Cerebellar cortex (tissue), 1 donor: Measurements from ENCODE around the gene ARHGEF16.

ENCODE experiments used
- DNase-seq: peaks from one replicate; pipeline ENCODE4 v3.0.0-alpha.2; 2015; ENCODE audit warnings: low spot score

ARHGEF16 gene

GRCh38 chr1:3519301-3519885, 64.9 kb downstream of the ARHGEF16 start:
- DNase-seq = no peak

- DNase-seq = no peak
Observed at GRCh38 chr1:3520419-3521378, 66.2 kb downstream of the ARHGEF16 start.

- no peak for DNase-seq
Observed at GRCh38 chr1:3521426-3521825, 67.0 kb downstream of the ARHGEF16 start.

- DNase-seq = no peak
Observed at GRCh38 chr1:3522112-3522511, 67.6 kb downstream of the ARHGEF16 start.

GRCh38 chr1:3522564-3523265, 68.2 kb downstream of the ARHGEF16 start:
- no peak for DNase-seq

- no peak for DNase-seq
Observed at GRCh38 chr1:3523980-3524379, 69.5 kb downstream of the ARHGEF16 start.

GRCh38 chr1:3524556-3525203, 70.2 kb downstream of the ARHGEF16 start:
- DNase-seq = peak; percentile 87

- DNase-seq = no peak
Observed at GRCh38 chr1:3525551-3526482, 71.4 kb downstream of the ARHGEF16 start.

- DNase-seq = no peak
Observed at GRCh38 chr1:3527774-3528173, 73.3 kb downstream of the ARHGEF16 start.

- DNase-seq = peak; percentile 83
Observed at GRCh38 chr1:3529099-3529729, 74.7 kb downstream of the ARHGEF16 start.

GRCh38 chr1:3530086-3530925, 75.8 kb downstream of the ARHGEF16 start:
- DNase-seq = no peak
